Esophagus muscularis mucosa (tissue), 4 donors: Measurements from ENCODE around the gene ENDOD1.

Source experiments
- EP300 ChIP-seq: sonication (generic); formaldehyde crosslinking; IDR thresholded peaks from one replicate; pipeline ENCODE4 v1.6.1; 2017; ENCODE audit warnings: antibody characterized with exemption
- POLR2A ChIP-seq: fragments of 450-650 bp; IDR thresholded peaks from one replicate; pipeline ENCODE4 v1.6.1; 2017; ENCODE audit warnings: antibody characterized with exemption, moderate library complexity, mild to moderate bottlenecking, low read depth
- POLR2AphosphoS5 ChIP-seq, 2 donors: sonication (generic); formaldehyde crosslinking; IDR thresholded peaks; one replicate each; pipeline ENCODE4 v1.6.1; 2017; ENCODE audit warnings: antibody characterized with exemption in 2 of 2
- TF ChIP-seq, protein P1 (sequence below), 3 experiments: fragments of 200-600 bp in 2 of 3; fragments of 450-650 bp in 1 of 3; sonication (generic) in 2 of 3; IDR thresholded peaks; one replicate each; pipeline ENCODE4 v1.5.1; 2017 to 2019; ENCODE audit warnings: antibody characterized with exemption in 3 of 3, mild to moderate bottlenecking in 2 of 3, moderate library complexity in 1 of 3

DNA sequence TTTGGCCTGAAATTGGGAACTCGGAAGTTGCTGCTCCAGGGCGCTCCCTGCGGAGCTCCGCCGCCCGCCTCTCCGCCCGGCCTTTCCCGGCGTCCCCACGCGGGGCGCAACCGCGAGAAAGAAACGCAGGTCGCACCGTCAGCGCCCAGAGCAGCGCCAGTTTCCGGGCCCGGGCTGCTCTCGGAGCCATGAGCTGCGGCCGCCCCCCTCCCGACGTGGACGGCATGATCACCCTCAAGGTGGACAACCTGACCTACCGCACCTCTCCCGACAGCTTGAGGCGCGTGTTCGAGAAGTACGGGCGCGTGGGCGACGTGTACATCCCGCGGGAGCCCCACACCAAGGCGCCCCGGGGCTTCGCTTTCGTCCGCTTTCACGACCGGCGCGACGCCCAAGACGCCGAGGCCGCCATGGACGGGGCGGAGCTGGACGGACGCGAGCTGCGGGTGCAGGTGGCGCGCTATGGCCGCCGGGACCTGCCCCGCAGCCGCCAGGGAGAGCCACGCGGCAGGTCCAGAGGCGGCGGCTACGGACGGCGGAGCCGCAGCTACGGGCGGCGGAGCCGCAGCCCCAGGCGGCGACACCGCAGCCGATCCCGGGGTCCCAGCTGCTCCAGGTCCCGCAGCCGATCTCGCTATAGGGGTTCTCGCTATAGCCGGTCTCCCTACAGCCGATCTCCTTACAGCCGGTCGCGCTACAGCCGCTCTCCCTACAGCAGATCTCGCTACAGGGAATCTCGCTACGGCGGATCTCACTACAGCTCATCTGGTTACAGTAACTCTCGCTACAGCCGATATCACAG is 22.4 kb upstream of the ENDOD1 start:
- TF ChIP-seq, protein P1, sequence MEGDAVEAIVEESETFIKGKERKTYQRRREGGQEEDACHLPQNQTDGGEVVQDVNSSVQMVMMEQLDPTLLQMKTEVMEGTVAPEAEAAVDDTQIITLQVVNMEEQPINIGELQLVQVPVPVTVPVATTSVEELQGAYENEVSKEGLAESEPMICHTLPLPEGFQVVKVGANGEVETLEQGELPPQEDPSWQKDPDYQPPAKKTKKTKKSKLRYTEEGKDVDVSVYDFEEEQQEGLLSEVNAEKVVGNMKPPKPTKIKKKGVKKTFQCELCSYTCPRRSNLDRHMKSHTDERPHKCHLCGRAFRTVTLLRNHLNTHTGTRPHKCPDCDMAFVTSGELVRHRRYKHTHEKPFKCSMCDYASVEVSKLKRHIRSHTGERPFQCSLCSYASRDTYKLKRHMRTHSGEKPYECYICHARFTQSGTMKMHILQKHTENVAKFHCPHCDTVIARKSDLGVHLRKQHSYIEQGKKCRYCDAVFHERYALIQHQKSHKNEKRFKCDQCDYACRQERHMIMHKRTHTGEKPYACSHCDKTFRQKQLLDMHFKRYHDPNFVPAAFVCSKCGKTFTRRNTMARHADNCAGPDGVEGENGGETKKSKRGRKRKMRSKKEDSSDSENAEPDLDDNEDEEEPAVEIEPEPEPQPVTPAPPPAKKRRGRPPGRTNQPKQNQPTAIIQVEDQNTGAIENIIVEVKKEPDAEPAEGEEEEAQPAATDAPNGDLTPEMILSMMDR (IDR thresholded peaks at IDR 0.05): peak; percentile 29 to 75 (median 45)
- no peak for TF ChIP-seq POLR2A
- TF ChIP-seq EP300: no peak
- peak; percentile 69 to 89 for TF ChIP-seq POLR2AphosphoS5 (IDR thresholded peaks at IDR 0.05)
